HepG2 (cell line): ENCODE results near the gene TAS2R1. TPM values are rescaled to one million over a fixed set of nuclear protein-coding genes. Genes with fewer than 3 reads are reported as not detected.
"Not testable (repeated sequence)": the region's sequence is repeated elsewhere in the genome, so short reads cannot be mapped to it uniquely, and the experiment has no call there.

Experiments used
- ATAC-seq: fragments of 200-7000 bp; cut with Tn5 transposase; 3 replicates; pipeline ENCODE4 v1.9.1; 2020; ENCODE audit warnings: mild to moderate bottlenecking, moderate library complexity
- BruUV-seq: library from RNA; stranded (reverse); fragments of 400-500 nt; replicated peaks from 2 replicates; lab custom pipeline; 2021; lab: Mats Ljungman, UMichigan
- CTCF ChIA-PET: fragments of 300-600 bp; formaldehyde crosslinking; extraction: SDS; loops from one replicate; lab custom pipeline; 2021; ENCODE audit warnings: low total read pairs, inconsistent platforms, low intra/inter-chr PET ratio; lab: Yijun Ruan, JAX
- POLR2A ChIA-PET: fragments of 350-600 bp; sonication (Branson Sonifier 250); formaldehyde crosslinking; loops from one replicate; lab custom pipeline; 2020; ENCODE audit warnings: antibody characterized with exemption, inconsistent platforms; lab: Yijun Ruan, JAX
- DNase-seq: peaks from one replicate; pipeline ENCODE4 v3.0.0-alpha.2; 2015; ENCODE audit warnings: low spot score
- FAIRE-seq: peaks from 3 replicates; lab custom pipeline; 2011; peaks lifted over from hg19 to GRCh38; lab: Jason Lieb, UNC
- H2AFZ ChIP-seq: one replicate; pipeline ENCODE4 v1.6.1; 2011; ENCODE audit warnings: low read length, inconsistent platforms
- H3K27ac ChIP-seq: fragments of 300-600 bp; 3 replicates; pipeline ENCODE4 v1.8.0; 2011; ENCODE audit warnings: mixed run types, mild to moderate bottlenecking, mixed read lengths, low read length, inconsistent platforms; ENCODE audit not compliant: insufficient read depth; ENCODE audit errors: extremely low read length
- H3K27me3 ChIP-seq, 2 experiments: fragments of 200-600 bp in 1 of 2; 2 replicates in 1 of 2; 3 replicates in 1 of 2; pipeline versions ENCODE4 v1.6.0 to v1.8.0; 2011; ENCODE audit warnings: low read length in 2 of 2, mild to moderate bottlenecking in 2 of 2, moderate library complexity in 2 of 2, inconsistent platforms in 1 of 2; ENCODE audit not compliant: insufficient read depth in 2 of 2, control insufficient read depth in 1 of 2
- H3K36me3 ChIP-seq, 2 experiments: fragments of 200-600 bp in 1 of 2; replicated peaks in 1 of 2; 2 replicates in 1 of 2; 3 replicates in 1 of 2; pipeline versions ENCODE4 v1.5.1 to v1.8.0; 2011; ENCODE audit warnings: low read length in 2 of 2, inconsistent platforms in 1 of 2; ENCODE audit not compliant: insufficient read depth in 2 of 2, control insufficient read depth in 1 of 2
- H3K4me1 ChIP-seq: 2 replicates; pipeline ENCODE4 v1.5.1; 2012; ENCODE audit warnings: low read length, inconsistent platforms; ENCODE audit not compliant: insufficient read depth
- H3K4me2 ChIP-seq: 2 replicates; pipeline ENCODE4 v1.6.0; 2011; ENCODE audit warnings: low read depth, low read length, inconsistent platforms
- H3K4me3 ChIP-seq, 3 experiments: fragments of 200-600 bp in 1 of 3; sonication (generic), shearing (Covaris generic) in 1 of 3; replicated peaks in 1 of 3; 2 replicates each; pipeline ENCODE4 v1.5.1; 2011 to 2016; ENCODE audit warnings: low read length in 3 of 3, inconsistent platforms in 2 of 3, low read depth in 2 of 3, mild to moderate bottlenecking in 2 of 3, control low read depth in 1 of 3, mixed read lengths in 1 of 3; ENCODE audit not compliant: insufficient read depth in 1 of 3
- H3K79me2 ChIP-seq: one replicate; pipeline ENCODE4 v1.6.1; 2011; ENCODE audit warnings: low read length, inconsistent platforms; ENCODE audit not compliant: insufficient read depth
- H3K9ac ChIP-seq: 2 replicates; pipeline ENCODE4 v1.6.0; 2011; ENCODE audit warnings: mild to moderate bottlenecking, low read depth, low read length, inconsistent platforms; ENCODE audit not compliant: insufficient read depth
- H3K9me3 ChIP-seq: 2 replicates; pipeline ENCODE4 v1.5.1; 2012; ENCODE audit warnings: mild to moderate bottlenecking, low read length
- H4K20me1 ChIP-seq: 2 replicates; pipeline ENCODE4 v1.6.0; 2011; ENCODE audit warnings: inconsistent platforms, mild to moderate bottlenecking, low read length, moderate library complexity; ENCODE audit not compliant: insufficient read depth
- MIER2 ChIP-seq: IDR thresholded peaks from 2 replicates; pipeline ENCODE4 v1.6.1; 2016; ENCODE audit warnings: missing biosample characterization, missing genetic modification reagents
- WGBS: methylation state at CpG from one replicate; pipeline ENCODE4 v1.1.6; 2017; ENCODE audit warnings: low lambda C conversion rate; 5-methylcytosine and 5-hydroxymethylcytosine counted together
- in situ Hi-C: cut with HindIII; loops from 2 replicates; pipeline ENCODE4 v1.10.0; 2017; ENCODE audit warnings: low pct_unique_long_range_greater_than_20kb; ENCODE audit not compliant: extremely low pct_ligation_motif_present
- intact Hi-C: fragments of 100-400 bp; cut with micrococcal nuclease; formaldehyde crosslinking; loops from one replicate; pipeline ENCODE4 v1.10.0; 2022; ENCODE audit not compliant: unreplicated experiment
- polyA plus RNA-seq, 8 experiments: library from polyadenylated mRNA; depleted of rRNA in 3 of 8; stranded (reverse) in 7 of 8; unstranded in 1 of 8; fragments of >200 nt; fragmentation: Illumina TruSeq in 4 of 8; extraction: Trizol in 4 of 8; gene quantifications; 2 replicates each; pipeline versions ENCODE4 v1.2.1 to v1.2.3, GENCODE V29; 2011 to 2016; ENCODE audit warnings: low read depth in 4 of 8, missing spikeins in 1 of 8, mixed read lengths in 1 of 8; ENCODE audit not compliant: insufficient read depth in 1 of 8
- total RNA-seq, 5 experiments: library from RNA; depleted of rRNA; stranded (reverse); fragments of >200 nt; fragmentation: Illumina TruSeq; extraction: Trizol; gene quantifications; 2 replicates each; pipeline ENCODE4 v1.2.3, GENCODE V29; 2016; ENCODE audit warnings: low read depth in 1 of 5

TAS2R1 gene
- total and polyA plus RNA-seq, 2 of the 13 experiments (the other 11 are each of a cell fraction or from before 2014, with no cell fraction given): not detected

DNA sequence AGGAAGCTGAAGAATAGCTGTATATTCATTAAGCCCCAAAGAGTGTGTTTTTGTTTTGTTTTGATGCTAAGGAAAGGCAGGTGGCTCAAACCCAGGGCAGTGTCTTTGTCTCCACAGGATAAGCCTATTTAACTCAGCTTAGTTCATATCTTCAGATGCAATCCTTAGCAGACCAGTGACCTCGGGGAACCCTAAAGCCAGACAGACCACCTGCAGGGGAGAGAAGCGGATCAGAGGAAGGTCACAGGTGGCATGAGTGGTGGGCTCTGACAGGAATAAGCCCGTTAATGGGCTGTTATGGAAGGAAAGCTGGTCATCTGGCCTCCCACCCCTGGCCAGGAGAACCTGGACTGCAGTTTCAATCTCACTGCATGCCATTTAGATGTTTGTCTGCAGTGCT is 30.8 kb downstream of the TAS2R1 start:
- H3K4me1 ChIP-seq: no peaks in the 10 kb centered on the region
- no peaks in the 10 kb centered on the region for H4K20me1 ChIP-seq
- ChIA-PET CTCF (no interaction called here), POLR2A (no interaction called here)
- no peaks in the 10 kb centered on the region; a peak in 1 of 5 replicates for H3K27me3 ChIP-seq
- in situ Hi-C loops: no loop called here
- 0% methylated on average over 3 of the region's 3 CpGs for WGBS
- no peaks in the 10 kb centered on the region for H3K36me3 ChIP-seq
- H3K4me2 ChIP-seq: no peak overlapping the region
- DNase-seq (no peak), ATAC-seq (no peak), FAIRE-seq (no peak)
- no peak overlapping the region for H3K27ac ChIP-seq
- H3K4me3 ChIP-seq: no peak overlapping the region
- no peak overlapping the region for H3K9ac ChIP-seq
- H3K79me2 ChIP-seq: no peaks in the 10 kb centered on the region
- TF ChIP-seq MIER2: no peak
- no peak overlapping the region for H2AFZ ChIP-seq
- H3K9me3 ChIP-seq: no peaks in the 10 kb centered on the region
- intact Hi-C loops: no loop called here
- no TSS peak for BruUV-seq

DNA sequence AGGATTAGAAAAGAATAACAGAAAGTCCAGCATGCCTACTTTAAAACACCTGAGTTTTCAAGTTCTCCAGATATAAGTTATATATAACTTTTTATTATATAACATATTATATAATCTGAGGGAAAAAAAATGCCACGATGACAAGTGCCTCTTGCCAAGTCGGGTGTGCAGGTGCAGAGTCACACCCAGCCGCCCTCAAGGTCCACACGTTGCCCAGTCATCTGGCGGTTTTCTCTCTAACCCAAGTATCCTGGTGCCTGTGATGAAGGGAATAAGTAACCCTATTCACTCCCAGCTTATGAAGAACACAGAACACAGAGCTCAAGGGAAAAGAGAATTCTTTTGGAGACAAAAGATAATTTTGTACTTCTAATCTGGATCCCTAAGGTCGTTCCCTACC is 31.8 kb downstream of the TAS2R1 start:
- H3K4me1 ChIP-seq, H3K9ac ChIP-seq, H3K4me2 ChIP-seq, FAIRE-seq, H3K36me3 ChIP-seq, BruUV-seq, CTCF ChIA-PET, H3K79me2 ChIP-seq, ATAC-seq, DNase-seq, H4K20me1 ChIP-seq, POLR2A ChIA-PET, H3K27ac ChIP-seq, intact Hi-C loops, H2AFZ ChIP-seq, H3K9me3 ChIP-seq, in situ Hi-C loops, H3K27me3 ChIP-seq, H3K4me3 ChIP-seq: not testable (repeated sequence)
- WGBS: 8% methylated on average over 6 of the region's 6 CpGs

DNA sequence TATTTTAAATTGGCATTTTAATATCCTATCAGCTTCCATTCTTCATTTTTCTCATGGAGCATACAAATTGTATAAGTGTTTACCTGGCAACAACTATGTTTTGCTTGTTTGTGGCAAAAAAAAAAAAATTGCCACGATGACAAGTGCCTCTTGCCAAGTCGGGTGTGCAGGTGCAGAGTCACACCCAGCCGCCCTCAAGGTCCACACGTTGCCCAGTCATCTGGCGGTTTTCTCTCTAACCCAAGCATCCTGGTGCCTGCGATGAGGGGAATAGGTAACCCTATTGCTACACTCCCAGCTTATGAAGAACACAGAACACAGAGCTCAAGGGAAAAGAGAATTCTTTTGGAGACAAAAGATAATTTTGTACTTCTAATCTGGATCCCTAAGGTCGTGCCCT is 32.8 kb downstream of the TAS2R1 start:
- H3K4me3 ChIP-seq, H2AFZ ChIP-seq, H3K27me3 ChIP-seq, FAIRE-seq, H3K4me1 ChIP-seq, DNase-seq, H3K4me2 ChIP-seq, ATAC-seq, in situ Hi-C loops, H3K27ac ChIP-seq, H3K9ac ChIP-seq, CTCF ChIA-PET, intact Hi-C loops, H4K20me1 ChIP-seq, H3K9me3 ChIP-seq, H3K36me3 ChIP-seq, POLR2A ChIA-PET, BruUV-seq, H3K79me2 ChIP-seq: not testable (repeated sequence)
- WGBS: 7% methylated on average over 7 of the region's 7 CpGs
